GM23338 (cell line): ENCODE results near the gene IDH2. TPM values are rescaled to one million over a fixed set of nuclear protein-coding genes. Genes with fewer than 3 reads are reported as not detected.

Source experiments
- ATAC-seq: fragments of 200-7000 bp; cut with Tn5 transposase; 3 replicates; pipeline ENCODE4 v1.9.1; 2020
- DNase-seq: peaks from one replicate; pipeline ENCODE4 v3.0.0-alpha.2; 2015; ENCODE audit warnings: low spot score
- H2AFZ ChIP-seq: fragments of 200-600 bp; sonication (generic); 2 replicates; pipeline ENCODE4 v1.8.0; 2016; ENCODE audit warnings: antibody characterized with exemption, mild to moderate bottlenecking, moderate library complexity
- H3F3A ChIP-seq: fragments of 200-600 bp; sonication (generic); replicated peaks from 2 replicates; pipeline ENCODE4 v1.8.0; 2017; ENCODE audit warnings: antibody characterized with exemption, mixed run types, low read depth
- H3K27ac ChIP-seq: fragments of 200-600 bp; sonication (generic); 2 replicates; pipeline ENCODE4 v1.6.1; 2016; ENCODE audit warnings: low read depth
- H3K27me3 ChIP-seq: fragments of 200-600 bp; sonication (generic); 2 replicates; pipeline ENCODE4 v1.8.0; 2016; ENCODE audit warnings: mild to moderate bottlenecking, mixed run types, moderate library complexity; ENCODE audit not compliant: insufficient read depth
- H3K36me3 ChIP-seq: fragments of 200-600 bp; sonication (generic); 2 replicates; pipeline ENCODE4 v1.8.0; 2016; ENCODE audit warnings: mild to moderate bottlenecking; ENCODE audit not compliant: insufficient read depth
- H3K4me1 ChIP-seq: fragments of 200-600 bp; sonication (generic); 2 replicates; pipeline ENCODE4 v1.8.0; 2016; ENCODE audit warnings: mild to moderate bottlenecking, moderate library complexity; ENCODE audit not compliant: insufficient read depth
- H3K4me2 ChIP-seq: fragments of 200-600 bp; sonication (generic); 2 replicates; pipeline ENCODE4 v1.7.1; 2017; ENCODE audit warnings: mixed run types
- H3K4me3 ChIP-seq: fragments of 200-600 bp; sonication (generic); 2 replicates; pipeline ENCODE4 v1.6.1; 2016; ENCODE audit warnings: mixed run types
- H3K79me2 ChIP-seq: fragments of 200-600 bp; sonication (generic); replicated peaks from 2 replicates; pipeline ENCODE4 v1.8.0; 2017; ENCODE audit warnings: mild to moderate bottlenecking; ENCODE audit not compliant: insufficient read depth
- H3K9me2 ChIP-seq: fragments of 200-600 bp; sonication (generic); 2 replicates; pipeline ENCODE4 v1.8.0; 2017; ENCODE audit not compliant: insufficient read depth
- H4K20me1 ChIP-seq: fragments of 200-600 bp; sonication (generic); replicated peaks from 2 replicates; pipeline ENCODE4 v1.8.0; 2017; ENCODE audit warnings: mild to moderate bottlenecking; ENCODE audit not compliant: insufficient read depth
- H3K27ac Mint-ChIP-seq: 2 replicates; pipeline ENCODE4 v1.8.0; 2020; ENCODE audit warnings: inconsistent platforms, mild to moderate bottlenecking, moderate library complexity, mixed read lengths
- H3K27me3 Mint-ChIP-seq: 3 replicates; pipeline ENCODE4 v1.8.0; 2022; ENCODE audit warnings: low read depth, mild to moderate bottlenecking, moderate library complexity, mixed read lengths, inconsistent platforms; ENCODE audit not compliant: insufficient read depth, poor library complexity
- H3K36me3 Mint-ChIP-seq: 3 replicates; pipeline ENCODE4 v1.8.0; 2021; ENCODE audit warnings: low read depth, mild to moderate bottlenecking, inconsistent platforms, moderate library complexity, mixed read lengths
- H3K4me1 Mint-ChIP-seq: 3 replicates; pipeline ENCODE4 v1.8.0; 2020; ENCODE audit warnings: mild to moderate bottlenecking, inconsistent platforms, mixed read lengths
- H3K4me3 Mint-ChIP-seq: 3 replicates; pipeline ENCODE4 v1.8.0; 2021; ENCODE audit warnings: moderate library complexity, mild to moderate bottlenecking, inconsistent platforms, mixed read lengths
- H3K9me3 Mint-ChIP-seq: 3 replicates; pipeline ENCODE4 v1.8.0; 2020; ENCODE audit warnings: moderate library complexity, mild to moderate bottlenecking, inconsistent platforms, mixed read lengths
- CREB1 ChIP-seq: fragments of 250-450 bp; sonication (Bioruptor Pico); IDR thresholded peaks from 2 replicates; pipeline ENCODE4 v1.5.0; 2020; ENCODE audit warnings: low read depth, mild to moderate bottlenecking, moderate library complexity
- EZH2 ChIP-seq: fragments of 200-600 bp; sonication (generic); IDR thresholded peaks from one replicate; pipeline ENCODE4 v1.8.0; 2017; ENCODE audit warnings: antibody characterized with exemption, mild to moderate bottlenecking, low read depth; ENCODE audit not compliant: unreplicated experiment
- JUNB ChIP-seq: IDR thresholded peaks from one replicate; pipeline ENCODE4 v1.6.1; 2016; ENCODE audit warnings: antibody characterized with exemption; ENCODE audit not compliant: unreplicated experiment
- NANOG ChIP-seq: IDR thresholded peaks from 2 replicates; pipeline ENCODE4 v1.6.1; 2016; ENCODE audit warnings: antibody characterized with exemption, borderline replicate concordance
- POLR2AphosphoS5 ChIP-seq: IDR thresholded peaks from 2 replicates; pipeline ENCODE4 v1.6.1; 2016; ENCODE audit warnings: antibody characterized with exemption, low read depth
- ZNF114 ChIP-seq: fragments of 250-450 bp; sonication (Bioruptor Pico); IDR thresholded peaks from 2 replicates; pipeline ENCODE4 v1.5.0; 2020; ENCODE audit warnings: mild to moderate bottlenecking, moderate library complexity
- ZNF331 ChIP-seq: fragments of 250-450 bp; sonication (Bioruptor Pico); IDR thresholded peaks from 2 replicates; pipeline ENCODE4 v1.5.0; 2020; ENCODE audit warnings: low read depth, mild to moderate bottlenecking, moderate library complexity
- polyA plus RNA-seq: library from polyadenylated mRNA; unstranded; fragments of >200 nt; fragmentation: Nextera tagmentation; extraction: Ambion mirVana; gene quantifications from 2 replicates; pipeline ENCODE4 v1.2.1, GENCODE V29; 2016
- total RNA-seq: library from RNA; depleted of rRNA; stranded (reverse); fragments of >200 nt; shearing (Covaris generic); gene quantifications from 2 replicates; pipeline ENCODE4 v1.2.3, GENCODE V29; 2014
- TF ChIP-seq, protein P1 (sequence below): fragments of 250-450 bp; sonication (Bioruptor Pico); IDR thresholded peaks from 2 replicates; pipeline ENCODE4 v1.5.0; 2020; ENCODE audit warnings: mild to moderate bottlenecking, moderate library complexity
- TF ChIP-seq, protein P2 (sequence below): IDR thresholded peaks from 2 replicates; pipeline ENCODE4 v1.6.1; 2016; ENCODE audit warnings: antibody characterized with exemption

IDH2 gene
- total and polyA plus RNA-seq, 2 experiments from 2014 or later: 54.9 to 64.0 TPM

DNA sequence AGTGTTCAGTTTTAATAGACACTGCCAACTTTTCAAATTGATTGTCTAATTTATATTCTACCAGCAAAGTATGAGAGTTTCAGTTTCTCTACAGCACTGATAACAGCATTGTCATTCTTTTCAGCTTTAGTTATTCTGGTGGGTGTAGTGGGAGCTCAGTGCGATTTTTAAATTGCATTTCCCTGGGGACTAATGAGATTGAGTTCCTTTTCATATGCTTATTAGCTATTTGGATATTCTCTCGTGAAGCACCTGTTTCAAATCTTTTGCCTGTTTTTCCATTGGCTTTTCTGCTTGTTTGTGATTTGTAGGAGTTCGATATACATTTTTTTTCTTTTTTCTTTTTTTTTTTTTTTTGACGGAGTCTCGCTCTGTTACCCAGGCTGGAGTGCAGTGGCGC lies 18.8 kb upstream of the IDH2 start:
- Mint-ChIP-seq H3K27me3 (no peaks in the 10 kb centered on the region), H3K9me3 (no peaks in the 10 kb centered on the region; the same call in 2 of the 3 replicates), H3K27ac (no peak overlapping the region), H3K4me3 (no peak overlapping the region), H3K36me3 (no peaks in the 10 kb centered on the region), H3K4me1 (peaks cover 13% of the 10 kb centered on the region; the same call in 2 of the 3 replicates)
- Histone ChIP-seq H3K79me2 (no peaks in the 10 kb centered on the region), H3K4me1 (peaks cover 13% of the 10 kb centered on the region), H3F3A (no peaks in the 10 kb centered on the region), H3K9me2 (no peaks in the 10 kb centered on the region), H2AFZ (no peak overlapping the region), H3K27me3 (no peaks in the 10 kb centered on the region), H3K27ac (no peak overlapping the region), H4K20me1 (no peaks in the 10 kb centered on the region), H3K4me3 (no peak overlapping the region), H3K4me2 (peak overlapping the region; percentile 35), H3K36me3 (no peaks in the 10 kb centered on the region)
- ATAC-seq (no peak), DNase-seq (no peak)
- no peak for TF ChIP-seq CREB1 (CRISPR knock-in tag)
- no peak for TF ChIP-seq ZNF114 (CRISPR knock-in tag)
- TF ChIP-seq, protein P1, sequence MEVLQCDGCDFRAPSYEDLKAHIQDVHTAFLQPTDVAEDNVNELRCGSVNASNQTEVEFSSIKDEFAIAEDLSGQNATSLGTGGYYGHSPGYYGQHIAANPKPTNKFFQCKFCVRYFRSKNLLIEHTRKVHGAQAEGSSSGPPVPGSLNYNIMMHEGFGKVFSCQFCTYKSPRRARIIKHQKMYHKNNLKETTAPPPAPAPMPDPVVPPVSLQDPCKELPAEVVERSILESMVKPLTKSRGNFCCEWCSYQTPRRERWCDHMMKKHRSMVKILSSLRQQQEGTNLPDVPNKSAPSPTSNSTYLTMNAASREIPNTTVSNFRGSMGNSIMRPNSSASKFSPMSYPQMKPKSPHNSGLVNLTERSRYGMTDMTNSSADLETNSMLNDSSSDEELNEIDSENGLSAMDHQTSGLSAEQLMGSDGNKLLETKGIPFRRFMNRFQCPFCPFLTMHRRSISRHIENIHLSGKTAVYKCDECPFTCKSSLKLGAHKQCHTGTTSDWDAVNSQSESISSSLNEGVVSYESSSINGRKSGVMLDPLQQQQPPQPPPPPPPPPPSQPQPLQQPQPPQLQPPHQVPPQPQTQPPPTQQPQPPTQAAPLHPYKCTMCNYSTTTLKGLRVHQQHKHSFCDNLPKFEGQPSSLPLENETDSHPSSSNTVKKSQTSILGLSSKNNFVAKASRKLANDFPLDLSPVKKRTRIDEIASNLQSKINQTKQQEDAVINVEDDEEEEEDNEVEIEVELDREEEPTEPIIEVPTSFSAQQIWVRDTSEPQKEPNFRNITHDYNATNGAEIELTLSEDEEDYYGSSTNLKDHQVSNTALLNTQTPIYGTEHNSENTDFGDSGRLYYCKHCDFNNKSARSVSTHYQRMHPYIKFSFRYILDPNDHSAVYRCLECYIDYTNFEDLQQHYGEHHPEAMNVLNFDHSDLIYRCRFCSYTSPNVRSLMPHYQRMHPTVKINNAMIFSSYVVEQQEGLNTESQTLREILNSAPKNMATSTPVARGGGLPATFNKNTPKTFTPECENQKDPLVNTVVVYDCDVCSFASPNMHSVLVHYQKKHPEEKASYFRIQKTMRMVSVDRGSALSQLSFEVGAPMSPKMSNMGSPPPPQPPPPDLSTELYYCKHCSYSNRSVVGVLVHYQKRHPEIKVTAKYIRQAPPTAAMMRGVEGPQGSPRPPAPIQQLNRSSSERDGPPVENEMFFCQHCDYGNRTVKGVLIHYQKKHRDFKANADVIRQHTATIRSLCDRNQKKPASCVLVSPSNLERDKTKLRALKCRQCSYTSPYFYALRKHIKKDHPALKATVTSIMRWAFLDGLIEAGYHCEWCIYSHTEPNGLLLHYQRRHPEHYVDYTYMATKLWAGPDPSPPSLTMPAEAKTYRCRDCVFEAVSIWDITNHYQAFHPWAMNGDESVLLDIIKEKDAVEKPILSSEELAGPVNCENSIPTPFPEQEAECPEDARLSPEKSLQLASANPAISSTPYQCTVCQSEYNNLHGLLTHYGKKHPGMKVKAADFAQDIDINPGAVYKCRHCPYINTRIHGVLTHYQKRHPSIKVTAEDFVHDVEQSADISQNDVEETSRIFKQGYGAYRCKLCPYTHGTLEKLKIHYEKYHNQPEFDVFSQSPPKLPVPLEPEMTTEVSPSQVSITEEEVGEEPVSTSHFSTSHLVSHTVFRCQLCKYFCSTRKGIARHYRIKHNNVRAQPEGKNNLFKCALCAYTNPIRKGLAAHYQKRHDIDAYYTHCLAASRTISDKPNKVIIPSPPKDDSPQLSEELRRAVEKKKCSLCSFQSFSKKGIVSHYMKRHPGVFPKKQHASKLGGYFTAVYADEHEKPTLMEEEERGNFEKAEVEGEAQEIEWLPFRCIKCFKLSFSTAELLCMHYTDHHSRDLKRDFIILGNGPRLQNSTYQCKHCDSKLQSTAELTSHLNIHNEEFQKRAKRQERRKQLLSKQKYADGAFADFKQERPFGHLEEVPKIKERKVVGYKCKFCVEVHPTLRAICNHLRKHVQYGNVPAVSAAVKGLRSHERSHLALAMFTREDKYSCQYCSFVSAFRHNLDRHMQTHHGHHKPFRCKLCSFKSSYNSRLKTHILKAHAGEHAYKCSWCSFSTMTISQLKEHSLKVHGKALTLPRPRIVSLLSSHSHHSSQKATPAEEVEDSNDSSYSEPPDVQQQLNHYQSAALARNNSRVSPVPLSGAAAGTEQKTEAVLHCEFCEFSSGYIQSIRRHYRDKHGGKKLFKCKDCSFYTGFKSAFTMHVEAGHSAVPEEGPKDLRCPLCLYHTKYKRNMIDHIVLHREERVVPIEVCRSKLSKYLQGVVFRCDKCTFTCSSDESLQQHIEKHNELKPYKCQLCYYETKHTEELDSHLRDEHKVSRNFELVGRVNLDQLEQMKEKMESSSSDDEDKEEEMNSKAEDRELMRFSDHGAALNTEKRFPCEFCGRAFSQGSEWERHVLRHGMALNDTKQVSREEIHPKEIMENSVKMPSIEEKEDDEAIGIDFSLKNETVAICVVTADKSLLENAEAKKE (CRISPR knock-in tag): no peak
- no peak for TF ChIP-seq EZH2
- TF ChIP-seq, protein P2, sequence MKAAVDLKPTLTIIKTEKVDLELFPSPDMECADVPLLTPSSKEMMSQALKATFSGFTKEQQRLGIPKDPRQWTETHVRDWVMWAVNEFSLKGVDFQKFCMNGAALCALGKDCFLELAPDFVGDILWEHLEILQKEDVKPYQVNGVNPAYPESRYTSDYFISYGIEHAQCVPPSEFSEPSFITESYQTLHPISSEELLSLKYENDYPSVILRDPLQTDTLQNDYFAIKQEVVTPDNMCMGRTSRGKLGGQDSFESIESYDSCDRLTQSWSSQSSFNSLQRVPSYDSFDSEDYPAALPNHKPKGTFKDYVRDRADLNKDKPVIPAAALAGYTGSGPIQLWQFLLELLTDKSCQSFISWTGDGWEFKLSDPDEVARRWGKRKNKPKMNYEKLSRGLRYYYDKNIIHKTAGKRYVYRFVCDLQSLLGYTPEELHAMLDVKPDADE: no peak
- no peak for TF ChIP-seq NANOG
- no peak for TF ChIP-seq POLR2AphosphoS5
- no peak for TF ChIP-seq JUNB
- TF ChIP-seq ZNF331 (CRISPR knock-in tag): no peak
